Left kidney (tissue), 8 donors: Measurements from ENCODE around the gene WNT1. TPM values are rescaled to one million over a fixed set of nuclear protein-coding genes. Genes with fewer than 3 reads are reported as not detected.

ENCODE experiments used
- DNase-seq: peaks from one replicate; pipeline ENCODE4 v3.0.0-alpha.2; 2013
- long read RNA-seq, 8 donors: transcript quantifications; one replicate each; lab custom pipeline, GENCODE V29; 2026
- polyA plus RNA-seq: library from polyadenylated mRNA; unstranded; fragments of 120-200 nt; gene quantifications from one replicate; pipeline ENCODE4 v1.2.1, GENCODE V29; 2013; ENCODE audit not compliant: insufficient read length

WNT1 gene
- polyA plus RNA-seq = not detected
- long read RNA-seq, donor 1 = 0 reads
- long read RNA-seq, donor 2 = 0 reads
- long read RNA-seq, donor 3 = 0 reads
- long read RNA-seq, donor 4 = 0 reads
- long read RNA-seq, donor 5 = 0 reads
- long read RNA-seq, donor 6 = 0 reads
- long read RNA-seq, donor 7 = 0 reads
- long read RNA-seq, donor 8 = 0 reads

DNA sequence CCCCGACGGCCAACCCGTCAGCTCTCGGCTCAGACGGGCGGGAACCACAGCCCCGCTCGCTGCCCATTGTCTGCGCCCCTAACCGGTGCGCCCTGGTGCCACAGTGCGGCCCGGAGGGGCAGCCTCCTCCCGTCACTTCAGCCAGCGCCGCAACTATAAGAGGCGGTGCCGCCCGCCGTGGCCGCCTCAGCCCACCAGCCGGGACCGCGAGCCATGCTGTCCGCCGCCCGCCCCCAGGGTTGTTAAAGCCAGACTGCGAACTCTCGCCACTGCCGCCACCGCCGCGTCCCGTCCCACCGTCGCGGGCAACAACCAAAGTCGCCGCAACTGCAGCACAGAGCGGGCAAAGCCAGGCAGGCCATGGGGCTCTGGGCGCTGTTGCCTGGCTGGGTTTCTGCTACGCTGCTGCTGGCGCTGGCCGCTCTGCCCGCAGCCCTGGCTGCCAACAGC lies at the start of gene WNT1:
Gene WNT1, plus strand, starts transcription at position 32 of the 450 bp plus-strand sequence. Its CDS starts 329 bp downstream, at position 361.
- DNase-seq = no peak

DNA sequence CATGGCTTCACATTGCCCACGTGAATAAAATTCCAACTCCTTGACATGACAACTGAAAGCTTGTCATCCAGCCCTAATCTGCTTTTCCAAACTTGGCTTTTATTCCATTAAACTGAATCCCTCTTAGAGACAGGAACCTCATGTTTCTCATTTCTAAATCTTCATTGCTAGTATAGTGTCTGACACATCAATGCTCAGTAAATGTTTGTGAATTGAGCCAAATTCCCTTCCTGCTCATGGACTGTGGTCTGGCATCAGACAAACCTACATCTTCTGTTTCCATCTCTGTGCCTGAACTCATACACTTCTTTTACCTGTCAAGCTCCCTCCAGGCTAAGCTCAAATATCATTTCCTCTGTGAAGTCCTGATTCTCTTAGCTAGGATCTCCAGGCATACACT lies 48.6 kb upstream of the WNT1 start:
- DNase-seq = no peak

DNA sequence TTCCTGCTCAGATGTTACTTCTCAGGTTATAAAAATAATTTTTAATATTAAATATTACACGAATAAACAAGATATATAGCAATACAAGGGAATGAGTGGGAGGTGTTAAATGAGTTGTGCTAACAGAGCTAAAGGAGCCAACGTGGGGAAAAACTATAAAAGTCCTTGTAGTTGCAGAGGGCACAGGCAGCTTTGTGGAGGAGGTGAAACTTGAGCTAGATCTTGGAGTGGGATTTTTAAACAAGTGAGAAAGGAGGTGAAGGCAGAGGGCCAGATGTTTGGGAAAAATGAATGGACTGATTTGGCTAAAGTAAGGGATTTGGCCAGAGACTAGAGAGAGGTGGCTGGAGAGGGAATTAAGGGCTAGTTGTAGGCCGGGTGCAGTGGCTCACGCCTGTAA lies 47.6 kb upstream of the WNT1 start:
- no peak for DNase-seq

DNA sequence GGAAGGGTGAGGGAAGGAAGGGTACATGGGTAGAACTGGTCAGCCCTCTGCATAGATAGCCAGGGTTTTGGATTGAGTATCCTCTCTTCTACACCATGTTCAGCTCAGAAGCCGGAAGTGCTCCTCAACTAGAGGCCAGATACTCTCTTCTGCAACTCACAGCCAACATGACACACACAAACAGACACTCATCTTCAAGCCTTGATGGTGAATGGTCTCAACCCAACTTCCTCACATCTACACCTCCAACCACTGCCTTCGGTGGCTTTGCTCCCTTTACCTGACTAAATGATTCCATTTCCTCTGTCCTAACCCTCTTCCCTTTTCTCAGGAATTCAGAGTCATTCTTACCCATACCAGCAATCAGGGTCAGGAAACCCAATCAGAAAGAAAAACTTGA lies 45.2 kb upstream of the WNT1 start:
- no peak for DNase-seq

DNA sequence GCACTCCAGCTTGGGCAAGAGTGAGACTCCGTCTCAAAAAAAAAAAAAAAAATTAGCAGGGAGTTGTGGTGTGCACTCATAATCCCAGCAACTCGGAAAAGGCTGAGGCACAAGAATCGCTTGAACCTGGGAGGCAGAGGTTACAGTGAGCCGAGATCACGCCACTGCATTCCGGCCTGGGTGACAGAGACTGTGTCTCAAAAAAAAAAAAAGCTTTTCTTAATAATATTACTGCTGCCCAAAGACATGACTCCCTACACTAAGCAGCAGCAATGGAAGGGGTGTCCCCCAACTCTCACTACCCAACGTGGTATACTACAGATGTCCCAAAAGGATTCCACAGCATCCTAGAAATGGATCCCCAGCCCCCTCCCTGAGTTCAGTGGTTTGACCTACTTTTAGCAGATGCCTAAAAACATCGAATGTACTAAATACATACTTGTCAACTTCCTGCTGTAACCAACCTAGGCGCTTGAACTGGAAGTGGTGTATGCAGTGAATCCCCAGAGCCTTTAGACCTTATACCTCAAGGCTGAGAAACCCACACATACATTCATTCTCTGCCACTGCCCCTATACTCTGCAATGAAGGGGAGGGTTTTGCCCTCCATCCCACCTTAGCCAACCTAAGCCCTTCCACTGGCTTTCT lies 44.3 kb upstream of the WNT1 start:
- DNase-seq = no peak

DNA sequence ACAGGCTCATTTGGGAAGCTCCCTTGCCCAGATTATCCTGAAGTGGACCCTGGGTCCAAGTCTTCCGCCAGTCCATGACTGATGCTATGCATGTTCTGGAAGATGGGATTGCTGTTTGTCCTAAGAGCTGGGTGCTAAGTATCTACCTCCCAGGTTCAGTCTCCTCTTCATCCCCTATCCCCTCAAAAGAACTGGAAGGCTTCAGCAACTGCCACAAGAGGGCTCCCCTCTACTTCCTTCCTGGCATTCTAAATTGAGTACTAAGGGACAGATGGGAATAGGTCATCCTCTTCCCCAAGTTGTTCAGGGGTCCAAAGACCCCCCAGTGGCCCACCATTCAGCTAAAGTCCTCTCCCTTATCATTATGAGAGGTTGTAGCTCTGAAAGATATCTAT lies 43.8 kb upstream of the WNT1 start:
- no peak for DNase-seq

DNA sequence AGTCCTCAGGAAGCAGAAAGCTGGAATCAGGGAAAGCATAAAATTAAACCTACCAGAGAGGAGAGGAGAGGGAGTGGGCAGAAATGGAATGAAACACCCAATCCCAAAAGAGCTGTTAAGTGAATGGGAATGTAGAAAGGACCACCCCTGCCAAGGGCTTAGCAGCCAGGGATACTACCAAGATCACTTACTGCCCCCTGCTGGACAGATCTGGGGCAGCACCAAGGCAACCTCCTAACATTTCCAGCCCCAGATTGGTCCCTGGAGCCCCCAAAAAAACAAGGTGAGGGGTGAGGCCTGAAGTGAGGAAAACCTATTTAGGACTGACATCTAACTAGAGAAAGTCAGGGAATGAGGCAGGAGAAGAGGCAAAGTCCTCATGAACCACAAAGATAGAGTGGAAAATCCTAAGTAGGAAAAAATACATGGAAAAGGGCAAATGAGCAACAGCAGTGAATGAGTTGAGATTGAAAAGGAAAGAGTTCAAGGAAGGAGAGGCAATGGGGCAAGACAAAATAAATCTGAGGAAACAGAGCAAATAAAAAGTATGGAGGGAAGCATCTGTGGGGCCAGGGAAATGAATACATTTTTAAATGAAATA lies 41.6 kb upstream of the WNT1 start:
- peak; percentile 64 for DNase-seq

DNA sequence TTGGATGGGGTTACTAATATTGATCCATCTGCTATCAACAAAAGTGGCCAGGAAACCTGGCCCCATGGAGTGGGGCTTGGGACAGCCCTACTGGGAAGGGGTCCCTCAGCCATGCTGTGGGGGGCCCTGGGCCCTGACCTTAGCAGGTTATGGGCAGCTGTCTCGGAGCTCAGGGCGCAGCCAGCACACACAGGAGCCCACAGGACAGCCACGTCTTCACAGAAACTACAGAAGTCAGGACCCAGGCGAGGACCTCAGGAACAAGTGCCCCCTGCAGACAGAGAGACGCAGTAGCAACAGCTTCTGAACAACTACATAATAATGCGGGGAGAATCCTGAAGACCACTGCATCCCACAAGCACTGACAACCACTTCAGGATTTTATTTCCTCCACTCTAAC lies 41.0 kb upstream of the WNT1 start:
- no peak for DNase-seq

DNA sequence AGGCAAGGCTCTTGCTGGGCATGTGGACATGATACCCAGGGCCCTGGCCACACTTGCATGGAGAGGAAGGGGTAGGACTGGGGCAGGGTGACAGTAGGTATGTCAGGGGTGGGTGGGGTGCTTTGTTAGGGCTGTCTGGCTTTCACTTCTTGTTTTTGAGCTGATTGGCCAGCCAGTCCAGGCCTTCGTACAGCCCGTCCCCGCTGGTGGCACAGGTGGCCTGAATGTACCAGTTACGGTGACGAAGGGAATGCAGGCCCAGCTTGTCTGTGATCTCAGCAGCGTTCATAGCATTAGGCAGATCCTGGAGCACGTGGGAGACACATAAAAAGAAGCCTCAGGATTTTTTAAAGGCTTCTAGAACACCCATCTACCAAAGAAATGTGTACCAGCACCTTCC lies 39.3 kb upstream of the WNT1 start:
- DNase-seq = no peak

DNA sequence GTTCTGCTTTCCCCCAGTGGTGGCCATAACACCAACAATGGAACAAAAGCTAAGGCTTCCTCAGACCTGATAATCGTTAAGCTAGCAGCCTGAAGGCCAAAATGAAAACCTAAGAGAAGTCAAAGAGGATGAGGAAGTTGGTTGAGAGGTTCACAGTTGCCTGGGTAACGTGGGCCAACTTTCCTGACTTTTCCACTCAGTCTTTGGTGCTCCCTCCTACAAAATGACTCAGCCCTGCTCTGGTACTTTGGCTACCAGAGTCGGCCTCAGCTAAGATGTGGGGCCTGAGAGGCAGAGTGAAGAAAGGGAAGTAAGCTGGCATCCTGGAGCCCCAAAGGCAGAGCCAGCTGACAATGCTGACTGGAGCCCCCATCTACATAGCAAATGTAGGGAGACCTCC lies 37.9 kb upstream of the WNT1 start:
- no peak for DNase-seq

DNA sequence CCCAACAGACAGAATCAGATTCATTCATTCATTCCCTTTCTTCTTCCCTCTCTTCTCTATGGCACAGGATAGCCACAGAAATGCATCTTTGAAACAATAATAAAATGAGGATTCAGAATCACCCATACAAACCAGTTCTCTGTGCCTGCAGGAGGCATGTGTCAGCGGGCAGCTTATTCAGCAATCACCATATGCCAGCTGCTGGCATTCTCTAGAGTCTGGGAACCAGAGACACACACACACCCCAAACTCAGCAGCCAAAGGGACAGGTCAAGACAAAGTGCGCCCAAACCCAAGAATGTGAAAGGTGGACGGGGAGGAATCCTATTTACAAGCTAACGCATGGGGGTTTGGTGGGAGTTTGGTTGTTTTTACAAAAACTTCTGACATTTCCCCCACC lies 34.9 kb upstream of the WNT1 start:
- DNase-seq = no peak

DNA sequence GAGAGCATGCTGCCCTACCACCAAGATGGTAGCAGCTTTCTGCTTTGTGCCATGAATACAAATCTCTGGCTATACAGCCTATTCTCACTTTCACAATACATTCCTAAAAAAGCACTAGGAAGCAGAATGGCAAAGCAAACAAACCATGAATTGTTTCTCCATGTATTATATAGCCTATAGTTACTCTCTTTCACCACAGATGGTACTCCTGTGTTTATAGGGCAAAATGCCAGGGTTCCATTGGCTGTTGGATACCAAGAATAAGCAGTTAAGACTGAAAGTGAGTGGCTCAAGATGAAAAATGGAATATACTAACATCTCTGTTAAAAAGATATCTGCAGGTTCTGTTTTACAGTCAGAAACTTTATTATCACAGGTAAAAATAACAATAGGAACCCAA lies 31.9 kb upstream of the WNT1 start:
- no peak for DNase-seq

DNA sequence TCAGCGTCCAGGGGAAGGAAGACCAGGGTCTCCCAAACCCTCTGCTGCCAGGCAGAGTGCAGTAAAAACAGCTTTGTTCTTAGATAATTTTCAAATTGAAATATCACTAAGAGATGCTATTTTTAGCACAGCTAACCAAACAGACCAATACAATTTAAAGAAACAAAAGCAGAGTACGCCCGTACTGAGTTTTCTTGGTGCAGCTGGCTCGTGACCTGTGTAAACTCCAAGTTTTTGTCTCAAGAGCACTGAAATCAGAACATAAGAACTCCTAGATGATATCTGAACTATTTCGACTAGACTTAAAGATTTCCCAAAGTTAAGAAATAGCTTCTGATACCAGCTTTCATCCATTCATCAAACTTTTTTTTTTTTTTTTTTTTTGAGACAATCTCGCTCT lies 31.2 kb upstream of the WNT1 start:
- no peak for DNase-seq

DNA sequence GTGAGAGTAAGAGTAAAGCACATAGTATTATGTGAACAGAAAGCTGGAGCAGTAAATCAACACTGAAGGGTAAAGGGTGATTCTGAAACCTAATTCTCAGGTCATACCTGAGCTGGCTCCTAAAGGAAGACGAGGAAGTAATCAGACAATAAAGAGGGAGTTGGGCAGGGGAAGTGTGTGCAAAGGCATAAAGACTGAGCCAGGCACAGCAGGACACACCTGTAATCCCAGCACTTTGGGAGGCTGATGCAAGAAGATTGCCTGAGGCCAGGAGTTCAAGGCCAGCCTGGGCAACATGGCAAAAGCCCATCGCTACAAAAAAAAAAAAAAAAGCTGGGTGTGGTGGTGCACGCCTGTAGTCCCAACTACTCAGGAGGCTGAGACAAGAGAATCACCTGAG lies 30.4 kb upstream of the WNT1 start:
- no peak for DNase-seq

DNA sequence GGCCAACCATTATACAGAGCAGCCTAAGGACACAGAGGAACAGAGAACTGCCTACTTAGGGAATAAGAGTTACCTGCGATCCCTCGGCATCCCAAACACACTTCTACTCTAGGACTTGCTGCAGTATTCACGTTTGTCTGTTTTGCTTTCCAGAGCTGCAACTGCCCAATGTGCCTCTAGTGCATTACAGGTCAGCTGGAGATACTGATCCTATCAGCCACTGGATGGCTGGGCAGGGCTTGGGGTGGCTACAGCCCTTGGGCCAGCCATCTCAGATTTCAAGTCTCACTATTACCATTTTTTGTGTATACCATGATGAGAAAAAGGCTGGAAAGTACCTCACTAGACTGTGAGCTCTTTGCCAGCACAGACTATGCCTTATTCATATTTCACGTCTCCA lies 25.4 kb upstream of the WNT1 start:
- no peak for DNase-seq

DNA sequence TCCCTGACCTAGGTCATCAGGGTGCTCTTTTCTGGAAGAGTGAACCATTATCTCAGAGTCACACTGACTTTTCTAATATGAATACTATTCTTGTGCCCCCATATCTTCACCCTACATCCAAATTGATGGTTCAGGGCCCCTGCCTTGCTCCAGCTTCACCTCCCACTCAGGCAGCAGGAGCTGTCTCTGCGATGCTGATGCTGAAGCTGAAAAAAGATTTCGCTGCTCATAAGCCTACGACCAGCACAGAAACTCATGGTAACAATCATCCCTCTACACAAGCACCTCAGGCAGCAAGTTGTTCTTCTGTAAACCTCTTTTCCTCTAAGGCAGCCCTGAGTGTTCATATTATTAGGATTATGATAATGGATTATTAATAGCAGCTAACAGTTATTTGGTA lies 24.1 kb upstream of the WNT1 start:
- no peak for DNase-seq

DNA sequence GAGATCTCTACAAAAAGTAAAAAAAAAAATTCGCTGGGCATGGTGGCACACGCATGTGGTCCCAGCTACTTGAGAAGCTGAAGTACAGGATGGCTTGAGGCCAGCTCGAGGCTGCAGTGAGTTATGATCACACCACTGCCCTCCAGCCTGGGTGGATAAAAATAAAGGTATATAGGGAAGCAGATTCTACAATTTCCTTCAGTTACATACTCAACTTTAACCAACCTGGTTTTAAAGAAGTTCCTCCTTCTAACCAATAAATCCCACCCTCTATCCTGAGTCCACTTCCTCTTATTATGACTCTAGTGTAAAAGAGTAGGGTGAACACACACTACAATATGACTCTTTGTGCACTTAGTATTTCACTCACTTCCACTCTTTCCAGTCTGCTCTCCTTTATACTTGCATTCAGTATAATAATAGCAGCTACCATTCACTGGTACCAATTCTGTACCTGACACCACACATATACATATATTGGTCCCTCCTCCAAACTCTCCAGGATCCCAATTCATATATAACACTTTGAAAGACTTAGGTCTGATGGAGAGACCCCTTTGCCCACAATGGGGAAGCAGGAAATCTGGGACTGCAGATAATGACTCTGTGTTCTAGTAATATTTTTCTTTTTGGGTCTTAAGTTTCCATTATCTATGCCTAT lies 23.2 kb upstream of the WNT1 start:
- no peak for DNase-seq

DNA sequence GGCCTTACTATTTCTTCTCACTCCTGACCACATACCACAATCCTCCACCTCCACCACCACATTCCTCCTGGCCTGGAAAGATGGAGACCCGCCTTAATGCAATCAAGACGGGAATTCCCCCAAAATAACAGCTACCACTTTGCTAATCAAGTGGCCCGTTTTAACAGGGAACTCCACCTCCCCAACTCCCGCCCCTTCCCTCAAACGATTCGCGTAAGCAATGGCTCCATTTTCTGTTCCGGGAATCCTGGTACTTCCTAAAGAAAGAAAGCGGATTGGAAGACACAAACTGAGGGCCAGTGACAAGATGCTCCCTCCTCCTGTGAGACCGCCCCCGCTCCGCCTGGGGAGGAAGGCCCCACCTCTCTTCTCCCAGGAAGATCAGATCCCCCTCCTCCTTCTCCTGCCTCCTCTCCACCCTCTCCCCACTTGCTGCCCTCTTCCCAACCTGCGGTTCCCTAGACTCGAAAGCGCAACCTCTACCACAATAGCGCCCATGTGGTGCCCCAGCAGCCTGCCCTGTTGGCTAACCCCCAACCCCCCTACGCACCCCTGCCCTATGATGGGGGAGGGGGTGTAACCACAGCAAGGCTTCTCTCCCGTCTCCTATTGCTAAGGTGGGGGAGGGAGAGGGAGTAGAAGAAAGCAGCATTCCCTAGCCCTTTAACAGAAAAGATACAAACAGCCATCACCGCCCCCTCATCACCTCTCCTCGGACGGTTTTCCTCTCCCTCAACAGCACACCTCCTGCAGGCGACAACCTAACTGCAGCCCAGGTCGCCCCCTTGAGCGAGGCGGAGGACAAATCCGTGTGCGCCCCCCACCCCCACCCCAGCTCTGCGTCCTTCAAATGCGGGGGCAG lies 21.6 kb upstream of the WNT1 start:
- peak; percentile 89 for DNase-seq

DNA sequence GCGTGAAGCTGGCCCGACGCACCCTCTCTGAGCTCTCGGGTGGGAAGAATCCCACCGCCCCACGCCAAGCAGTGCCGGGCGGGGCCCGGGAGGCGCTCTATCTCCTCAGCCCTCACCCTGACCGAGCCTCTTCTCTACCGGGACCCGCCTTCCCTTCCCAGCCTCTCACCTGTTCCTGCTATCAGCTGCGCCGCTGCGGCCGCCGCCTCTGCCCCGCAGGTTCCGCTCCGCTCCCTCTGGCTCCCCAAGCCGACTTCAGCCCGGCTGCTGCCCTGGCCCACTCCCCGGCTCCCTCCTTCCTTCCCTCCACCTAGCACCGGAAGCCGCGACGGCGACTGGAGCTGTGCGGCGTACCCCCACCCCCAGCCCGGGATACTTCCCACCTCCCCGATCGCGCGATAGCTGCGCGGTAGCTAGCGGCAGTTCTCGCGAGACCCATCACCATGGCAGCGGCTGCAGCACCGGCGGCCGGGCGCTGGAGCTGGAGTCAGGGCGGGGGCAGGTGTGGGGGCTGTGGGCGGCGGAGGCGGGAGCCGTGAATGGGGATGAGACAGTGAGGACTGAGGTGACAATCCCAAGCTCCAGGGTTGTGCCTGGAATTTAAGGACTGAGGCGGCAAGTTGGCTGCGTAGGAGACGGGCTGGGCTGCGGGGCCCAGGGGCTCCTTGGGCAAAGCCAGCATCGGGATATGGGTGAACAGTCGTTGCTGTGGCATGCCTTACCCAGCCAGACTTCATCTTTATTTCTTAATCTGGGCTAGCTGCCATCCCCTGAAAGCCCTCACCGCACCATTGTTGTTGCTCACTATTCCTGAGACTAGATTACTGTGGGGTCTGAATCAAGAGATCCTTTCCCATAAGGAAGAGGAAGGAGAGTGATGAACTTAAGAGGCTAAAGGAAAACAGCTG lies 20.7 kb upstream of the WNT1 start, which contains the start of gene ARF3:
Gene ARF3, minus strand, starts transcription at position 347 of the 908 bp plus-strand sequence. CDS start 16,392 bp downstream, outside the sequence.
- DNase-seq = peak; percentile 96

DNA sequence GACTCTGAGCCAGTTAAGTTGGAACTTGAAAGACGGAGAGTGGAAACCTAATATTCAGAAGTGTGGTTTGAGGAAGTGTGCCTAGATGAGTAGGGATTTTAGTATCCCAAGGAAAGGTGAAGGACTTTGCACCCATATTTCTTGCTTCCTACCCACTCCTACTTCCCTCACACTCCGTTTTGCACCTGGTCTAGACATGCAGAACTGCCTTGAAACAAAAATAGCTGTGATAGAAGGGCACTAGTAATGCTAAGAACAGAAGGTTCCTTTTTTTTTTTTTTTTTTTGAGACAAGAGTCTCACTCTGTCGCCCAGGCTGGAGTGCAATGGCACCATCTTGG lies 20.1 kb upstream of the WNT1 start:
- no peak for DNase-seq

DNA sequence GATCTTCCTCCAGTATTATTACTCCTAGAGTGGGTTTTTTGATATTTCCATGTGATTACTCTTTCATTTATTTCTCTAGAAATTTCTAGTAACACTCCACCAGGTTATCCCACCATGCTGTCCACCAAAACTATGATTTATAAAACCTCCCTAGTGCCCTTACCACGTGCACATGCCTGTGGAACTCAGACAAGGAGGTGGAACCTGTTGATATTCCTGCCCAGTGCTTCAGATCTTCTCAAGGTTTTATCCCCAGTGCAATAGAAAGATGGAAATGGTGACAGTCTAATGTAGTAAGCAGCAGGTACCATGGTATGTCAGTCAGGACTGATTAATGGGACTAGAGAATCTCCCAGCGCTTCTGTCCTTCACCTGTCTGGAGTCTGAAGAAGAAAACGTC lies 17.3 kb upstream of the WNT1 start:
- no peak for DNase-seq
